GM12878 (cell line): Measurements from ENCODE around the gene SESTD1. TPM values are rescaled to one million over a fixed set of nuclear protein-coding genes. Genes with fewer than 3 reads are reported as not detected.

Source experiments
- ATAC-seq: fragments of 200-7000 bp; cut with Tn5 transposase; 3 replicates; pipeline ENCODE4 v1.9.1; 2020; ENCODE audit warnings: mild to moderate bottlenecking, moderate library complexity
- BruUV-seq: library from RNA; stranded (reverse); fragments of 400-500 nt; replicated peaks from 2 replicates; lab custom pipeline; 2021; lab: Mats Ljungman, UMichigan
- CTCF ChIA-PET: fragments of 300-600 bp; sonication (Branson Sonifier 250); formaldehyde crosslinking; extraction: SDS; loops from one replicate; lab custom pipeline; 2021; ENCODE audit warnings: inconsistent platforms; lab: Yijun Ruan, JAX
- POLR2A ChIA-PET: fragments of 350-600 bp; formaldehyde crosslinking; extraction: SDS; loops from one replicate; lab custom pipeline; 2021; ENCODE audit warnings: inconsistent platforms; lab: Charles Lee
- RAD21 ChIA-PET: fragments of 300-600 bp; sonication (Branson Sonifier 250); formaldehyde crosslinking; loops from one replicate; lab custom pipeline; 2023; ENCODE audit warnings: antibody characterized with exemption; ENCODE audit not compliant: unreplicated experiment; lab: Charles Lee
- SMC1A ChIA-PET: fragments of 300-600 bp; sonication (Branson Sonifier 250); formaldehyde crosslinking; loops from one replicate; lab custom pipeline; 2023; ENCODE audit not compliant: unreplicated experiment, uncharacterized antibody; lab: Charles Lee
- DNase-seq: peaks from one replicate; pipeline ENCODE4 v3.0.0-alpha.2; 2011; ENCODE audit warnings: low read depth, low spot score
- FAIRE-seq: peaks from 3 replicates; lab custom pipeline; 2011; peaks lifted over from hg19 to GRCh38; lab: Jason Lieb, UNC
- H2AFZ ChIP-seq: 2 replicates; pipeline ENCODE4 v1.6.0; 2011; ENCODE audit warnings: low read depth, low read length, control low read depth; ENCODE audit not compliant: control insufficient read depth
- H3K27ac ChIP-seq: 2 replicates; pipeline ENCODE4 v1.5.1; 2011; ENCODE audit warnings: control low read depth; ENCODE audit not compliant: control insufficient read depth, insufficient read depth
- H3K27me3 ChIP-seq, 2 experiments: replicated peaks in 1 of 2; 2 replicates each; pipeline versions ENCODE4 v1.6.0 to v1.6.1; 2011; ENCODE audit warnings: low read length in 1 of 2; ENCODE audit not compliant: control insufficient read depth in 2 of 2, insufficient read depth in 2 of 2
- H3K36me3 ChIP-seq, 2 experiments: 2 replicates each; pipeline ENCODE4 v1.5.1; 2011; ENCODE audit warnings: low read length in 1 of 2; ENCODE audit not compliant: control insufficient read depth in 2 of 2, insufficient read depth in 2 of 2
- H3K4me1 ChIP-seq: 2 replicates; pipeline ENCODE4 v1.6.1; 2011; ENCODE audit warnings: mild to moderate bottlenecking, low read length, moderate library complexity, mixed read lengths; ENCODE audit not compliant: control insufficient read depth, insufficient read depth
- H3K4me2 ChIP-seq: 2 replicates; pipeline ENCODE4 v1.6.0; 2011; ENCODE audit warnings: control low read depth; ENCODE audit not compliant: control insufficient read depth, insufficient read depth
- H3K4me3 ChIP-seq: fragments of 200-600 bp; sonication (generic); 2 replicates; pipeline ENCODE4 v1.5.1; 2016
- H3K79me2 ChIP-seq: 2 replicates; pipeline ENCODE4 v1.6.0; 2011; ENCODE audit warnings: low read length; ENCODE audit not compliant: control insufficient read depth, insufficient read depth
- H3K9ac ChIP-seq: 2 replicates; pipeline ENCODE4 v1.8.0; 2011; ENCODE audit warnings: low read length, control low read depth, mixed read lengths; ENCODE audit not compliant: control insufficient read depth, insufficient read depth
- H3K9me3 ChIP-seq: replicated peaks from 3 replicates; pipeline ENCODE4 v1.5.1; 2011; ENCODE audit warnings: mild to moderate bottlenecking, low read length; ENCODE audit not compliant: control insufficient read depth, insufficient read depth
- H4K20me1 ChIP-seq: 2 replicates; pipeline ENCODE4 v1.6.0; 2011; ENCODE audit not compliant: control insufficient read depth, insufficient read depth
- CREM ChIP-seq: IDR thresholded peaks from 2 replicates; pipeline ENCODE4 v1.6.1; 2014; ENCODE audit warnings: antibody characterized with exemption, low read depth
- EZH2 ChIP-seq: IDR thresholded peaks from 2 replicates; pipeline ENCODE4 v1.6.1; 2012; ENCODE audit warnings: low read depth, mild to moderate bottlenecking, control low read depth, inconsistent platforms, low read length, borderline replicate concordance; ENCODE audit not compliant: control insufficient read depth
- FOS ChIP-seq: IDR thresholded peaks from 3 replicates; pipeline ENCODE4 v1.6.1; 2011; ENCODE audit warnings: borderline replicate concordance; ENCODE audit not compliant: insufficient read length; ENCODE audit errors: extremely low read depth
- HDAC6 ChIP-seq: fragments of 200-600 bp; sonication (generic); IDR thresholded peaks from one replicate; pipeline ENCODE4 v1.8.0; 2017; ENCODE audit warnings: antibody characterized with exemption; ENCODE audit not compliant: unreplicated experiment
- KAT2A ChIP-seq: conservative IDR thresholded peaks from 2 replicates; pipeline ENCODE4 v1.6.1; 2011; ENCODE audit warnings: low read depth, low read length; ENCODE audit not compliant: control insufficient read depth
- MXI1 ChIP-seq: fragments of 150-350 bp; IDR thresholded peaks from 2 replicates; pipeline ENCODE4 v1.6.1; 2011; ENCODE audit warnings: low read depth, mild to moderate bottlenecking, inconsistent platforms, low read length, improper control_type of control experiment
- POLR2AphosphoS2 ChIP-seq: IDR thresholded peaks from 2 replicates; pipeline ENCODE4 v1.6.1; 2011; ENCODE audit warnings: low read depth, mild to moderate bottlenecking, low read length, improper control_type of control experiment, moderate library complexity
- whole genome bisulfite sequencing: methylation state at CpG from one replicate; pipeline ENCODE4 v1.1.6; 2016; ENCODE audit warnings: low lambda C conversion rate; ENCODE audit not compliant: insufficient replicate concordance, insufficient coverage; ENCODE audit errors: missing lambda C conversion rate; 5-methylcytosine and 5-hydroxymethylcytosine counted together
- in situ Hi-C: fragments of 300-500 bp; cut with MboI; formaldehyde crosslinking; loops from 9 replicates; pipeline ENCODE4 v1.14.3; 2018; ENCODE audit warnings: mixed read lengths
- intact Hi-C: fragments of 100-400 bp; cut with micrococcal nuclease; formaldehyde crosslinking; loops from one replicate; pipeline ENCODE4 v1.14.2; 2022; ENCODE audit not compliant: unreplicated experiment
- polyA plus RNA-seq, 11 experiments: library from polyadenylated mRNA; depleted of rRNA in 4 of 11; unstranded in 6 of 11; stranded (reverse) in 5 of 11; fragments of >200 nt; fragmentation: Nextera tagmentation in 4 of 11; fragmentation: Illumina TruSeq in 1 of 11; extraction: Ambion mirVana in 4 of 11; extraction: Trizol in 1 of 11; gene quantifications; 1 replicate in 1 of 11; 2 replicates in 10 of 11; pipeline versions ENCODE4 v1.2.1 to v1.2.3, GENCODE V29; 2011 to 2016; ENCODE audit warnings: inconsistent platforms in 2 of 11, missing spikeins in 2 of 11, low read depth in 1 of 11
- total RNA-seq, 4 experiments: library from RNA; depleted of rRNA in 3 of 4; stranded (reverse); fragments of >200 nt in 3 of 4; fragmentation: Illumina TruSeq in 1 of 4; extraction: Trizol in 1 of 4; gene quantifications; 2 replicates each; pipeline versions ENCODE4 v1.2.1 to v1.2.3, GENCODE V29; 2013 to 2021

SESTD1 gene
- total and polyA plus RNA-seq, 10 of the 15 experiments (the other 5 are each of a cell fraction or from before 2014, with no cell fraction given) = 4.4 to 22.7 (median 9.5) TPM

DNA sequence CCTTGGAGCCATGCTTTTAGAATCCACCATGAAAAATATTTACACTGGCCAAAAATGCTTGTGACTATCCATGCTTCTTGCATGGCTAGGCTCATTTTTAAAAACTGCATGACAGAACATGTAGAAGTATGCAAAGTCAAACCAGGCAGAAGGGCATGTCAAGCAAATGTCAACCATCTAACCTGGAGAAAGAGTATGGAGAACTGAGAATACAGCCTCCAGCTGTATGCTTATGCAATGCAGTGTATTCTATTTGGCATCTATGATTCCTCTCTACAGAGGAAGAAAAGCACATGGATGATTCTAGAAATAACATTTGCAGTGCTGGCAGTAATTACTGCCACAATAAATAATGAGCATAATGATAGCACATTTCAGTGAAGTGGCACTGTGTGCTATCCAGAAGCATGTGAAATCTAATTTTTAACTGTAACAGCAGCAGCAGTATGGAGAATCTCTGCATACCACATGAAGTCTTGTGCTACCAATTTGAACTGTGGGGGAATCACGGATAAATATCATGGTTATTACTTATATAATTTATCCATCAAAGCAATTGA lies 127.4 kb downstream of the SESTD1 start:
- SMC1A ChIA-PET = interaction anchor here (1.0 kb wide), 1 partner anchor 8 kb away, joined by 4 read pairs; no protein-coding TSS in a partner anchor
- no peak overlapping the region for H2AFZ ChIP-seq
- no peak for DNase-seq
- POLR2A ChIA-PET = no interaction called here
- H3K36me3 ChIP-seq = no peaks in the 10 kb centered on the region
- no peaks in the 10 kb centered on the region for H4K20me1 ChIP-seq
- in situ Hi-C loops = loop anchor here (10.0 kb wide), 1 partner anchor 342 kb away; no protein-coding TSS in a partner anchor
- H3K4me1 ChIP-seq = no peaks in the 10 kb centered on the region
- H3K9me3 ChIP-seq = no peaks in the 10 kb centered on the region
- WGBS = 100% methylated on average over 1 of the region's 1 CpG
- no peak overlapping the region for H3K4me3 ChIP-seq
- no peak overlapping the region for H3K9ac ChIP-seq
- H3K4me2 ChIP-seq = no peak overlapping the region
- BruUV-seq = no TSS peak
- RAD21 ChIA-PET = no interaction called here
- no peak for ATAC-seq
- TF ChIP-seq HDAC6 (no peak), FOS (no peak), CREM (no peak), EZH2 (no peak), MXI1 (no peak), POLR2AphosphoS2 (no peak), KAT2A (no peak)
- H3K27me3 ChIP-seq = no peaks in the 10 kb centered on the region
- peak; percentile 18 for FAIRE-seq
- no peaks in the 10 kb centered on the region for H3K79me2 ChIP-seq
- no peak overlapping the region for H3K27ac ChIP-seq
- intact Hi-C loops = no loop called here
- CTCF ChIA-PET = no interaction called here
